ENCODE measurements around the gene EBPL.

The EBPL gene

GRCh38 chr13:49670828-49671227, 20.5 kb downstream of the EBPL start:
- no peak for DNase-seq

- DNase-seq, result peak; percentile 93
Measured at GRCh38 chr13:49669735-49670309, 21.5 kb downstream of the EBPL start.

GRCh38 chr13:49667773-49668172, 23.5 kb downstream of the EBPL start:
- no peak for DNase-seq

- peak; percentile 18 for DNase-seq
Measured at GRCh38 chr13:49664606-49665005, 26.7 kb downstream of the EBPL start.

GRCh38 chr13:49657241-49657641, 34.0 kb downstream of the EBPL start:
- DNase-seq, result no peak

- DNase-seq, result no peak
Measured at GRCh38 chr13:49655906-49656305, 35.4 kb downstream of the EBPL start.

GRCh38 chr13:49654011-49654410, 37.3 kb downstream of the EBPL start:
- DNase-seq, result no peak

- no peak for DNase-seq
Measured at GRCh38 chr13:49653478-49653877, 37.8 kb downstream of the EBPL start.

- peak; percentile 71 for DNase-seq
Measured at GRCh38 chr13:49652355-49653305, 38.7 kb downstream of the EBPL start.

- no peak for DNase-seq
Measured at GRCh38 chr13:49651570-49652354, 39.5 kb downstream of the EBPL start.

- DNase-seq, result no peak
Measured at GRCh38 chr13:49649963-49650312, 41.3 kb downstream of the EBPL start.

- peak; percentile 16 for DNase-seq
Measured at GRCh38 chr13:49649244-49649962, 41.9 kb downstream of the EBPL start.

- DNase-seq, result no peak
Measured at GRCh38 chr13:49646688-49647087, 44.6 kb downstream of the EBPL start.

GRCh38 chr13:49645451-49645850, 45.8 kb downstream of the EBPL start:
- DNase-seq, result no peak

GRCh38 chr13:49643035-49643646, 48.1 kb downstream of the EBPL start:
- no peak for DNase-seq

- no peak for DNase-seq
Measured at GRCh38 chr13:49641801-49642291, 49.4 kb downstream of the EBPL start.

GRCh38 chr13:49638744-49639072, 52.6 kb downstream of the EBPL start:
- no peak for DNase-seq

- no peak for DNase-seq
Measured at GRCh38 chr13:49638030-49638743, 53.1 kb downstream of the EBPL start.

- DNase-seq, result no peak
Measured at GRCh38 chr13:49636705-49637104, 54.6 kb downstream of the EBPL start.

- DNase-seq, result no peak
Measured at GRCh38 chr13:49635599-49636433, 55.5 kb downstream of the EBPL start.

GRCh38 chr13:49633710-49634109, 57.6 kb downstream of the EBPL start:
- DNase-seq, result no peak
